ENCODE results near the gene ID4.

The ID4 gene

DNA sequence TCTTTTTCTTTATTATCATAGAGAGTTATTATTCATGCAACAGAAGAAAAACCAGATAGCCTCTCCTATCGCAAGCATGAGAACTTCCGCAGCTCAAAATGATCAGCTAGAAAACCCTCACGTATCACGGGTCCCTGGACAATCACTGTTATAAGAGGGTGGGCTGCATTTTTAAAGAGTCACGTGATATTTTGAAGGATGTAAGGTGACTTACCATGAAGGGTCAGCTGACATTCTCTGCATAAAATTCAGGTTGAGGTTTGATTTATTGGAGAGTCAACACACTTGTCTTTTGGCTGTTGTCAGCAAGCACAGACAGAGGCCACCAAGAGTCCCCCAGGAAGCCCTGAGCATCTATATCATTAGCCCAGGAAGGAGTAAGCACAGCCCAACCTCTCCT lies 39.5 kb downstream of the ID4 start:
- in situ Hi-C loops (cut with HindIII; ENCODE audit: low sequenced_read_pairs) = no loop called here
- no peak for DNase-seq (ENCODE audit: low read depth, low spot score)
- H3K4me3 ChIP-seq (ENCODE audit: low read depth, low read length) = no peak overlapping the region
- no peak for TF ChIP-seq CTCF (IDR thresholded peaks at IDR 0.05; ENCODE audit: low read depth, low read length)

- in situ Hi-C loops (cut with HindIII; ENCODE audit: low sequenced_read_pairs) = no loop called here
- H3K4me3 ChIP-seq (ENCODE audit: low read depth, low read length) = no peak overlapping the region
- TF ChIP-seq CTCF (IDR thresholded peaks at IDR 0.05; ENCODE audit: low read depth, low read length) = no peak
- DNase-seq (ENCODE audit: low read depth, low spot score) = no peak
These were observed 42.5 kb downstream of the ID4 start for GRCh38 chr6:19879663-19880062.

DNA sequence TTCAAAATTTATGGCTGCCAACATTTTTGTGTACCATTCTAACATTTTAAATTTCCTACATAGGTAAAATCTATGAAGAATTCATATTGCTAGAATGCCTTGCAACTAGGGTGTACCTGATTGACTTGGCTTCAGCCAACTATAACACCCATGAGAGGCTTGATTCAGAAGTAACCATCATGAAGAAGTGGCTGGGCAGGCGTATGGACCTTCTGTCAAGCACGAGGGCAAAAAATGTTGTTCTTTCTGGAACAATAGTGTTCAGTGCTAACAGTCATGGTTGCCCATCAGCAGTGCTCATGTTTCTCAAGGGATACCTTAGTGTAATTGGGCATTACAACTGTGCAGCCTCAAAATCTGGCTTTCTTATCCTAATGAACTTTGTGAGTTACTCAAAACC lies 42.9 kb downstream of the ID4 start:
- no peak for DNase-seq (ENCODE audit: low read depth, low spot score)
- TF ChIP-seq CTCF (IDR thresholded peaks at IDR 0.05; ENCODE audit: low read depth, low read length) = no peak
- in situ Hi-C loops (cut with HindIII; ENCODE audit: low sequenced_read_pairs) = no loop called here
- no peak overlapping the region for H3K4me3 ChIP-seq (ENCODE audit: low read depth, low read length)

DNA sequence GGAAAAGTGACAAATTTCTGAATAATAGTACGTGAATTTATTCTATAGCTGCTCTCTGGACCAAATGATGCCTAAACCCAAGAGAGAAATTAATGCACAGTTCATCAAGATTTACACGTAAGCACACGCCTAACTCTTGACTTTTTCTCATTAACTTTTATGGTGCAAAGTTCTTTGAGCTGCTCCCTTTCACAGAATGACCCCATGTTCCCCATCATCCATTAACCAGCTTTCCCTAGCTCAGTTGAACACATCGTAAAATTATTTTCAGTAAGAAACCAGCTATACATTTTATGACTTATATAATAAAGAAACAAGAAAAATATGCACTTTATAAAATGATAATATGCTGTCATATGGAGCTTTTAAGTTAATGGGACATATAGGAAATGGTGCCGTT lies 54.3 kb downstream of the ID4 start:
- DNase-seq (ENCODE audit: low read depth, low spot score) = no peak
- TF ChIP-seq CTCF (IDR thresholded peaks at IDR 0.05; ENCODE audit: low read depth, low read length) = no peak
- H3K4me3 ChIP-seq (ENCODE audit: low read depth, low read length) = no peak overlapping the region
- in situ Hi-C loops (cut with HindIII; ENCODE audit: low sequenced_read_pairs) = no loop called here

Data from astrocyte of the spinal cord (primary cell).